ENCODE data around the gene NEBL.

GRCh38 chr10:20737107-20737506 is 160.0 kb downstream of the NEBL start:
- no peak for TF ChIP-seq ZNF311 (tag by site-specific recombination; IDR thresholded peaks at IDR 0.05; ENCODE audit: borderline replicate concordance)
- TF ChIP-seq ZBTB7A (tag by site-specific recombination; IDR thresholded peaks at IDR 0.05; ENCODE audit: low read depth) = no peak
- TF ChIP-seq ZNF239 (tag by site-specific recombination; IDR thresholded peaks at IDR 0.05) = no peak
- TF ChIP-seq ELK4 (IDR thresholded peaks at IDR 0.05; ENCODE audit: borderline replicate concordance, low read depth, low read length) = no peak
- TF ChIP-seq ZNF335 (tag by site-specific recombination; conservative IDR thresholded peaks at IDR 0.05) = no peak
- no peak for TF ChIP-seq ZNF274 (IDR thresholded peaks at IDR 0.05; ENCODE audit: low read length)
- no peak for TF ChIP-seq ZNF274 (tag by site-specific recombination; IDR thresholded peaks at IDR 0.05; ENCODE audit: borderline replicate concordance)
- no peak for TF ChIP-seq KLF7 (tag by site-specific recombination; IDR thresholded peaks at IDR 0.05; ENCODE audit: borderline replicate concordance)
- no peak for TF ChIP-seq GLIS2 (tag by site-specific recombination; IDR thresholded peaks at IDR 0.05)
- TF ChIP-seq CTCF (tag by site-specific recombination; IDR thresholded peaks at IDR 0.05) = no peak

Data from HEK293 (cell line).